Endothelial cell of umbilical vein (primary cell): ENCODE results near the gene PLEKHA7. TPM values are rescaled to one million over a fixed set of nuclear protein-coding genes. Genes with fewer than 3 reads are reported as not detected.
A peak's percentile ranks its signal among the peaks of the same experiment; 100 is the strongest.

Source experiments
- BruUV-seq: library from RNA; stranded (reverse); fragments of 400-500 nt; replicated peaks from 2 replicates; lab custom pipeline; 2021; lab: Mats Ljungman, UMichigan
- CTCF ChIA-PET: fragments of 300-600, 350-600 bp; sonication (Branson Sonifier 250); formaldehyde crosslinking; loops from one replicate; lab custom pipeline; 2021; ENCODE audit warnings: antibody characterized with exemption, inconsistent platforms; lab: Charles Lee
- POLR2A ChIA-PET: fragments of 300-600, 350-600 bp; sonication (Branson Sonifier 250); formaldehyde crosslinking; loops from one replicate; lab custom pipeline; 2021; ENCODE audit warnings: antibody characterized with exemption, inconsistent platforms; lab: Charles Lee
- DNase-seq: peaks from one replicate; pipeline ENCODE4 v3.0.0-alpha.2; 2011; ENCODE audit warnings: low read depth, low spot score
- FAIRE-seq: peaks from 2 replicates; lab custom pipeline; 2011; peaks lifted over from hg19 to GRCh38; lab: Jason Lieb, UNC
- H2AFZ ChIP-seq: 2 replicates; pipeline ENCODE4 v1.6.0; 2012; ENCODE audit warnings: low read depth, low read length, control low read depth, inconsistent platforms
- H3K27ac ChIP-seq: 2 replicates; pipeline ENCODE4 v1.5.1; 2011; ENCODE audit warnings: low read depth, mild to moderate bottlenecking, control low read depth, low read length, moderate library complexity; ENCODE audit not compliant: insufficient read depth
- H3K27me3 ChIP-seq, 2 experiments: 2 replicates each; pipeline versions ENCODE4 v1.6.0 to v1.6.1; 2011; ENCODE audit warnings: low read length in 2 of 2, mixed read lengths in 1 of 2; ENCODE audit not compliant: control insufficient read depth in 2 of 2, insufficient read depth in 2 of 2
- H3K36me3 ChIP-seq, 2 experiments: 2 replicates in 1 of 2; 3 replicates in 1 of 2; pipeline ENCODE4 v1.5.1; 2011; ENCODE audit warnings: low read length in 2 of 2, mild to moderate bottlenecking in 1 of 2, moderate library complexity in 1 of 2; ENCODE audit not compliant: control insufficient read depth in 2 of 2, insufficient read depth in 2 of 2; ENCODE audit errors: extremely low read depth in 1 of 2
- H3K4me1 ChIP-seq: 3 replicates; pipeline ENCODE4 v1.5.1; 2011; ENCODE audit warnings: mild to moderate bottlenecking, low read length; ENCODE audit not compliant: control insufficient read depth, insufficient read depth; ENCODE audit errors: extremely low read depth
- H3K4me2 ChIP-seq: 2 replicates; pipeline ENCODE4 v1.6.1; 2011; ENCODE audit warnings: low read length, control low read depth, mixed read lengths; ENCODE audit not compliant: insufficient read depth
- H3K4me3 ChIP-seq, 3 experiments: fragments of 200-600 bp in 1 of 3; sonication (generic), shearing (Covaris generic) in 1 of 3; replicated peaks in 1 of 3; 2 replicates each; pipeline ENCODE4 v1.5.1; 2011 to 2016; ENCODE audit warnings: control low read depth in 3 of 3, low read length in 3 of 3, mild to moderate bottlenecking in 2 of 3, inconsistent platforms in 1 of 3, low read depth in 1 of 3, moderate library complexity in 1 of 3; ENCODE audit not compliant: insufficient read depth in 1 of 3
- H3K79me2 ChIP-seq: 2 replicates; pipeline ENCODE4 v1.6.0; 2012; ENCODE audit warnings: low read length, inconsistent platforms; ENCODE audit not compliant: control insufficient read depth, insufficient read depth
- H3K9ac ChIP-seq: replicated peaks from 2 replicates; pipeline ENCODE3; 2011; ENCODE audit warnings: low read length, control low read depth; ENCODE audit not compliant: insufficient read depth; ENCODE audit errors: extremely low read depth
- H3K9me1 ChIP-seq: replicated peaks from 3 replicates; pipeline ENCODE4 v1.6.0; 2011; ENCODE audit warnings: mild to moderate bottlenecking, low read length; ENCODE audit not compliant: control insufficient read depth, insufficient read depth; ENCODE audit errors: extremely low read depth
- H3K9me3 ChIP-seq: replicated peaks from 2 replicates; pipeline ENCODE4 v1.5.1; 2012; ENCODE audit warnings: low read length, inconsistent platforms; ENCODE audit not compliant: control insufficient read depth, insufficient read depth
- H4K20me1 ChIP-seq: replicated peaks from 2 replicates; pipeline ENCODE3; 2011; ENCODE audit warnings: mild to moderate bottlenecking, low read length; ENCODE audit not compliant: control insufficient read depth, insufficient read depth; ENCODE audit errors: extremely low read depth
- CTCF ChIP-seq, 2 donors: IDR thresholded peaks; 1 replicate in 1 of 2; 2 replicates in 1 of 2; pipeline ENCODE4 v1.5.1; 2011; ENCODE audit warnings: low read length in 2 of 2, mild to moderate bottlenecking in 2 of 2, moderate library complexity in 2 of 2, control low read depth in 1 of 2, inconsistent platforms in 1 of 2, low read depth in 1 of 2; ENCODE audit not compliant: insufficient read depth in 1 of 2; ENCODE audit errors: extremely low read depth in 1 of 2
- EZH2 ChIP-seq: IDR thresholded peaks from 2 replicates; pipeline ENCODE4 v1.6.1; 2012; ENCODE audit warnings: borderline replicate concordance, low read depth, mild to moderate bottlenecking, moderate library complexity, low read length, inconsistent platforms; ENCODE audit not compliant: severe bottlenecking
- FOS ChIP-seq: IDR thresholded peaks from 2 replicates; pipeline ENCODE4 v1.6.1; 2011; ENCODE audit warnings: mild to moderate bottlenecking, low read length, moderate library complexity, borderline replicate concordance; ENCODE audit not compliant: insufficient read depth
- GATA2 ChIP-seq: IDR thresholded peaks from 2 replicates; pipeline ENCODE4 v1.7.0; 2011; ENCODE audit warnings: low read depth, mild to moderate bottlenecking, moderate library complexity, mixed read lengths, low read length; ENCODE audit not compliant: insufficient read length, insufficient read depth
- JUN ChIP-seq: IDR thresholded peaks from 2 replicates; pipeline ENCODE4 v1.6.1; 2011; ENCODE audit warnings: borderline replicate concordance, low read depth; ENCODE audit not compliant: insufficient read length, insufficient read depth
- MYC ChIP-seq: IDR thresholded peaks from one replicate; pipeline ENCODE4 v1.6.1; 2011; ENCODE audit warnings: mild to moderate bottlenecking, low read depth, low read length
- POLR2A ChIP-seq: IDR thresholded peaks from 2 replicates; pipeline ENCODE4 v1.6.1; 2012; ENCODE audit warnings: low read depth, mild to moderate bottlenecking, control low read depth, low read length
- POLR2AphosphoS5 ChIP-seq: IDR thresholded peaks from 2 replicates; pipeline ENCODE4 v1.6.1; 2012; ENCODE audit warnings: low read depth, mild to moderate bottlenecking, control low read depth, low read length, moderate library complexity; ENCODE audit not compliant: insufficient read depth
- dilution Hi-C: fragments of 300-500 bp; cut with MboI; formaldehyde crosslinking; loops from one replicate; pipeline ENCODE4 v1.15.0; 2019; ENCODE audit warnings: low sequenced_read_pairs; ENCODE audit not compliant: extremely low pct_ligation_motif_present
- intact Hi-C: fragments of 100-400 bp; cut with micrococcal nuclease; formaldehyde crosslinking; loops from one replicate; pipeline ENCODE4 v1.10.0; 2022
- polyA plus RNA-seq, 4 experiments: library from polyadenylated mRNA; depleted of rRNA in 3 of 4; stranded (reverse) in 3 of 4; unstranded in 1 of 4; fragments of >200 nt; gene quantifications; 2 replicates each; pipeline versions ENCODE4 v1.2.1 to v1.2.3, GENCODE V29; 2011 to 2012; ENCODE audit warnings: missing spikeins in 1 of 4
- total RNA-seq: library from RNA; stranded (reverse); gene quantifications from 2 replicates; pipeline ENCODE4 v1.2.3, GENCODE V29; 2021
- TF ChIP-seq, protein P1 (sequence below): IDR thresholded peaks from 2 replicates; pipeline ENCODE4 v1.6.1; 2011; ENCODE audit not compliant: insufficient read depth, insufficient read length

Gene PLEKHA7
- total and polyA plus RNA-seq, 2 donors (not counting 3 experiments of a cell fraction or from before 2014, with no cell fraction given) = 1.7 to 3.8 TPM

DNA sequence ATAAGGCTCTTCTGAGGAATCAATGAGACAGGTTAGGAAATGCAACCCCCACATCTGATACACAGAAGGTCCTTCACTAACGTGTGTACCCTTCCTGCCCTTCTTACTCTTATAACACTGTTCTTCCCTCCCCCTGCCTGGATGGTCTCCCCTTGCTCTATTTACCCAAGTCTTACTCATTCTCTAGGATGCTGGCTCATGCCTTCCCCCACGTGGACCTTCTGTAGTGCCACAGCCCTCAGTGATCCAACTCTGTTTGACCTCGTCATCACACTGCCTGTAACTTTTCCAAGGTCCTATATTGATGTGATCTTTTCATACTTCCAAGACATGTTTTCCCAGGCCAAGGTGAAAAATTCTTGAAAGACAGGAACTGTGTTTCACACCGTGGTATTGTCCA lies 195.9 kb downstream of the PLEKHA7 start:
- Histone ChIP-seq H4K20me1 (no peaks in the 10 kb centered on the region), H3K4me3 (no peak overlapping the region), H3K9me1 (no peaks in the 10 kb centered on the region), H3K36me3 (no peaks in the 10 kb centered on the region), H3K27ac (no peak overlapping the region), H3K79me2 (no peaks in the 10 kb centered on the region), H3K27me3 (no peaks in the 10 kb centered on the region), H3K4me1 (no peaks in the 10 kb centered on the region), H3K9ac (no peak overlapping the region), H3K9me3 (no peaks in the 10 kb centered on the region), H2AFZ (no peak overlapping the region), H3K4me2 (no peak overlapping the region)
- dilution Hi-C loops = no loop called here
- TF ChIP-seq GATA2 (no peak), FOS (no peak), CTCF (IDR thresholded peaks at IDR 0.05; ENCODE audit: extremely low read depth in 1 of 2, insufficient read depth in 1 of 2, low read depth in 1 of 2, low read length in 2 of 2) (no peak), JUN (no peak), EZH2 (no peak), MYC (no peak), POLR2AphosphoS5 (no peak), POLR2A (no peak)
- TF ChIP-seq, protein P1, sequence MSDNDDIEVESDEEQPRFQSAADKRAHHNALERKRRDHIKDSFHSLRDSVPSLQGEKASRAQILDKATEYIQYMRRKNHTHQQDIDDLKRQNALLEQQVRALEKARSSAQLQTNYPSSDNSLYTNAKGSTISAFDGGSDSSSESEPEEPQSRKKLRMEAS = no peak
- intact Hi-C loops = no loop called here
- DNase-seq (peak; percentile 7), FAIRE-seq (peak; percentile 26)
- CTCF ChIA-PET = interaction anchor here (7.5 kb wide), 1 partner anchor 245 kb away, joined by 135 read pairs; no protein-coding TSS in a partner anchor
- BruUV-seq = no TSS peak
- POLR2A ChIA-PET = no interaction called here
